ENCODE results near the gene NR2F6.
A peak's percentile ranks its signal among the peaks of the same experiment; 100 is the strongest.

Gene NR2F6

DNA sequence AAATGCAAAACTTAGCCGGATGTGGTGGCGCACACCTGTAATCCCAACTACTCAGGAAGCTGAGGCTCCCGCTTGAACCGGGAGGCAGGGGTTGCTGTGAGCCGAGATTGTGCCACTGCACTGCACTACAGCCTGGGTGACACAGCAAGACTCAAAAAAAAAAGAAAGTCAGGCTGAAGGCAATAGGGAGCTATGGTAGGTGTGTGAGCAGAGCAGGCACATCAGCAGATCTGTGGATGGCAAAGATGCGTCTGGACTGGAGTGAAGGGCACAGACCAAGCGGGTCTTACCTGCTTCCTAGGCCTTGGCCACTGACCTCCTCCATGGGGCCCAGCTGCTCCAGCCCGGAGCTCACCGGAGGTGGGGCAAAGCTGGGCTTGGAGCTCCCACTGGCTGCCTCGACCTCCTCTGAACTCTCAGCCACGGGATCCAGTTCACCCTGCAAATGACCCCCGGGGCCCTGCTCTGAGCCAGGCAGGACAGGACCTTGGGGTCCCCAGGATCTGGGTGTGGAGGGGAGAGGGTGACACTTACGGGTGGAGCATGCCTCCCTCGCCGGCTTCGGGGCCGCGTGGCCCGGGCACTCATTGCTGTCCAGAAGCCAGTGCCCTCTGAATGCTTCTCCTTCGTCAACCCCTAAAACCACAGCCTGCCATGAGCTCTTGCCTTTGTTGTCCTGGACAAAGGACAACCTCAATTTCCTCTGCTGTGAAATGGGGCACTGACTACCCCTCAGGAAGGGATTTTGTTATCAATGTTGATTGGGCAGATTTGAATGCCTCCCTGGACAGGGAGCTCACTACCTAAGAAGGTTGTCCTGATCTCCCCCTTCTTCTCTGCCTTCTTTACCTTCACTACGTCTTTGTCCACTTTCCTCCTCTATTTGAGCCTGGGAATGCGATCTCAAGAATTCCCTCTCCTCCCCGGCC is 18.3 kb upstream of the NR2F6 start:
- no peak for DNase-seq (ENCODE audit: low read depth in 2 of 2)

DNA sequence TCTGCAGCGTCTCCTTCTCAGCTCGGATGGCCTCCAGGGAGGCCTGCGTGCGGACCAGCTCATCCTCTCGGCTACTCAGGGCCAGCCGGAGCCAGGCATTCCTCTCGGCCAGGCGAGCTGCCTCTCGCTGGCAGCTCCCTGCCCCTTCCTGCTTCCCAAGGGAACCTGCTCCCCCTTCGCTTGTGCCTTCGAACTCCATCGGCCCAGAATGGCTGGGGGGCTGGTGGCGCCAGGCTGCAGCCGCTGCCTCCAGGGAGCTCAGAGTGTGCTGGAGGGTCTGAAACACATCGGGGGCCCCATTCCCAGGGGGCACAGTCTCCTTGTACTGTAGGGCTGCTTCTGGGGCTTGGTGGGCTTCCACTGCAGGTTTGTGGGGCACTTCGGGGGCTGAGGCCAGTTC is 16.8 kb upstream of the NR2F6 start:
- DNase-seq (ENCODE audit: low read depth in 2 of 2) = no peak

DNA sequence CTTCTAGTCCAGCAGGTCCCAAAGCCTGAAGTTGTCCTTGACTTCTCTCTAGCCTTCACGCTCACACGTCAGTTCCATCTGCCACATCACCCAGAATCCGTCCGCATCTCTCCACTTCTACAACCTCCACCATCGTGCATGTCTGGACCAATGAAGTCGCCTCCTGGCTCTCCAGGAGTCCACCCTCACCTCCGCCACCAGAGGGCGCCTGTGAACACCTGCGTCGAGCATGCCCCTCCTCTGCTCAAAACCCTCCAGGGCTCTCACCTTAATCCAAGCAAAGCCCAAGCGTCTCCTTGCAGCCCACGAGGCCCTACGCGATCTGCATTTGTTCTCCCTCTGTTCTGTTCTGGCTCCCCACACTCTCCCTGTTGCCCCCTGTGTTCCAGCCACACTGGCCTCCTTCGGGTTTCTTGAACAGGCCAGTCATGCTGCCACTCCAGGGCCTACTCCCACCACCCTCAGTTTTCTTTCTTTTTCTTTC is 15.2 kb upstream of the NR2F6 start:
- DNase-seq (ENCODE audit: low read depth in 2 of 2) = peak; percentile 85 to 90

GRCh38 chr19:17259934-17260333 is 14.2 kb upstream of the NR2F6 start:
- no peak for DNase-seq (ENCODE audit: low read depth in 2 of 2)

- DNase-seq (ENCODE audit: low read depth in 2 of 2) = no peak
These were observed 13.5 kb upstream of the NR2F6 start for GRCh38 chr19:17259118-17259780.

DNA sequence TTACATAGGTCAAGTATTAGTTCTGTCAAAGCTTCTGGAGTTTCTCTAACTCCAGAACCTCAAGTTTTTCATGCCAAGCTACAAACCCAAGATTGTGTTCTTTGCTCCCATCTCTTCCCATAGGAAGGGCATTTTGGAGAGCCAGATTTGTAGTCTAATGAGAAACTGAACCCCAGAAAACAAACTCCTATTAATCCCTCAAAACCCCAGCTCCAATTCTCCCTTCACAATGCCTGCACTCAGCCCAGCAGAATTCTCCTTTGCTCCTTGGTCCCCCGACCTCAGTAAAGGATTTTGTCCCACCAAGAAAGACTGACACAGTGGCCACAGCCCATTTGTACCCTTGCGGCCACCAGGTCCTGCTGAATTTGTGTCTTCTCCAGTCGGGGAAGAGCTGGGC is 10.4 kb upstream of the NR2F6 start:
- DNase-seq (ENCODE audit: low read depth in 2 of 2) = no peak

- no peak for DNase-seq (ENCODE audit: low read depth in 2 of 2)
These were observed 9.5 kb upstream of the NR2F6 start for GRCh38 chr19:17255150-17255621.

DNA sequence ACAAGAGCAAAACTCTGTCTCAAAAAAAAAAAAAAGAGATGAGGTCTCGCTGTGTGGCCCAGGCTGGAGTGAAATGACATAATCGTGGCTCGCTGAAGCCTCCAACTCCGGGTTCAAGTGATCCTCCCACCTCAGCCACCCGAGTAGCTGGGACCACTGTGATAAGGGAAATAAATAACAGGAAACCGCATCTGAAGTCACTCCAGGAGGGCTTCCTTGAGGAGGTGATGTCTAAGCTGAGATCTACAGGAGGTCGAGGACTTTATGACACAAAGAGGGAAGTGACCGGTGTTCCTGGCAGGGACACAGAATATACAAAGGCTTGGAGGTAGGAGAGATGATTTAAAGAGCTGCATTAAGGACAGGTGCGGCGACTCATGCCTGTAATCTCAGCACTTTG is 8.9 kb upstream of the NR2F6 start:
- no peak for DNase-seq (ENCODE audit: low read depth in 2 of 2)

DNA sequence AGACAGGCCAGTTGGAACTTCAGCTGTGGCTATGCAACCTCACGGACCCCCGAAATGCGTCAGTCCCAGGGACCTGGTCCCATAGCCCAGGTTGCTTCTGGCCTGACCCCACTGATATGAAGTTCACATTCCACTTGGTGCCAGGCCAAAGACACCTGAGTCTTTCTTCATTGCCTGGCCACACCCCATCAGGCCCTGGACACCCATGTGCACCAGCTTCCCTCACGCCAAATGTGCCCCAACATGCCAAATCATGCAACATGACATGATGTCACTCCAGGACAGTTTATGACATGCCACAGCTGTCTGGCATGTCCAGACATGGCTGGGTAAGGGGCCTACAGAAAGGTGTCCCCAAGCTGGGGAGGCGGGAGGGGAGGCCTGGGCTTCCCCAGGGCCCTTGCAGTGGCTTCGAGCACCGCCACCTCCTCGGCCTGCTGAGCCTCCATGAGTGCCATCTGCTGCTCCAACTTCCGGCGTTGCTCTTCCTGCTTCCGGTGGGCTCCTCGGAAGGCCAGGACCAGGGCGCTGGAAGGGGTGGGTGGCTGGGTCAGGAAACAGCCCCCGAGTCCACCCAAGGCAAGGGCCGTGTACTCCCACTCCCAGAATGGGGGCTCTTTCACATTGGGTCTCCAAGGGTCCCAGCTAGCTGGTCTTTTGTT is 4.3 kb upstream of the NR2F6 start:
- DNase-seq (ENCODE audit: low read depth in 2 of 2) = no peak

- no peak for DNase-seq (ENCODE audit: low read depth in 2 of 2)
These were observed 2.5 kb upstream of the NR2F6 start for GRCh38 chr19:17248011-17248776.

DNA sequence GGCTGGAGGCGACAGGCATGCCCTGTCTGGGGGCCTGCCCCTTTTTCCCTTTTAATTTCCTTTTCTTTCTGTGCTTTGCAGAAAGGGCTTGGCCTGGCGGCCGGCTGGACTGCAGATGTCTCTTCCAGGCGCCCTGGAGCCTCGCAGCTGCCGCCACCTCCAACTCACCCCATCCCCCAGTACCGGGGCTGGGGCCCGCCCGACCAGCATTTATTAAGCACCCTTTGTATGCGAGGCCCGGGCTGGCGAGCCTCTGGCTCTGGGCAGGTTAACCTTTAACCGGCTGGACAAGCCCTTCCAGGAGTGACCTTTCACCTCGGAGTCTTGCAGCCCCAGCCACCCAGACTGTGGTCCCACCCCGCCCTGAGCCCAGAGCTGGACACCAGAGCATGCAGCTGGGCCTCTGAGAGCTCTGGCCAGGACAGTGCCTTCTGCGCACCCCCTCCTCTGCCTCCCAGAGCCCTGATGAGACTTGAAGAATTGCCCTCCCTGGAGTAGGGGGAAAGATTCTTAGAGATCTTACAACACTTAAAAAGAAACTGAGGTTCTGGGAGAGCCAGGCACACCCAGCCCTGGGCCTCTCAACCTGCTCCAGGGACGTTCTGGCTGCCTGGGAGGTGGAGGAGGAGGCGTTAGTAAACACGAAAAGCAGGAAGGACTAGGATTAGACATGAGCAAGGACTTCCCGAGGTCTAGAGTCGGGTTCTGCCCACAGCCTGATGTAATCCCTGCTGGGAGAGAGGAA is 1.1 kb upstream of the NR2F6 start:
- no peak for DNase-seq (ENCODE audit: low read depth in 2 of 2)

- DNase-seq (ENCODE audit: low read depth in 2 of 2) = no peak
These were observed 843 bp downstream of the NR2F6 start for GRCh38 chr19:17244618-17245534.

DNA sequence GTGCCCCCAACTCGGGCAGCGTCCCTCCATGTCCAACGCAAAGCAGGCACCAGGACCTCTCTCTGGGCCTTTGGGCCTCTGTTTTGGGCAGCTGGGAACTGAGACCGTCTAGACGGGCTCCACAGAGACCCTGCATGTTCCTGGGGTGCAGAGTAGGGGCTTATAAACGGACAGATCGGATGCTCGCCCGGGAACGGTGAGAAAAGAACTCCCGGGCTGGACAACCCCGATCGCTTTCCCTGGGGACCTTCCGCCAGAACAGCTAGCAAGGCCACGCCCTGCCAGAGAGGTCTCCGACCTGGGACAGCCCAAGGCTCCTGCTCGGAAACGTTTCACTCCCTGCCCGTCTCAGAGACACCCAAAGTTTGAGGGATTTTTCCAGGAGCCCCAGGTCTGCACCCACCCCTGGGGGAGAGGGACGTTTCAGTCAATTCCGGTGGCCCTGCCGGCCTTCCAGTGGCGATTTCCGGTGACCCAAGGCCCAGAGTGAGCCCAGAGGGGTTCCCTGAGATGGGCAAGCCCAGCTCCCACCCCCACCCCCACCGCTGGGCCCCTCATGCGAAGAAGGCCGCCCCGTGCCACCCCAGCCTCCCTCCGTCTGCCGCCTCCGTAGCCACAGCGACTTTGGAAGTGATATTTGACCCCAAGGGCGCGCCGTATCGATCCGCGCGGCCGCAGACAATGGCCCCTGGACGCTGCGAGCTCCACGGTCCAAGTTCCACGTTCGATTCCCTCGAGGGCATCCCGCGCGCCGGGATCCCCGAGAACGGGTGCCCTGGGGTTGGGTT is 1.7 kb downstream of the NR2F6 start:
- no peak for DNase-seq (ENCODE audit: low read depth in 2 of 2)

GRCh38 chr19:17243211-17243829 is 2.4 kb downstream of the NR2F6 start:
- DNase-seq (ENCODE audit: low read depth in 2 of 2) = no peak

GRCh38 chr19:17242431-17243208 is 3.1 kb downstream of the NR2F6 start:
- no peak for DNase-seq (ENCODE audit: low read depth in 2 of 2)

DNA sequence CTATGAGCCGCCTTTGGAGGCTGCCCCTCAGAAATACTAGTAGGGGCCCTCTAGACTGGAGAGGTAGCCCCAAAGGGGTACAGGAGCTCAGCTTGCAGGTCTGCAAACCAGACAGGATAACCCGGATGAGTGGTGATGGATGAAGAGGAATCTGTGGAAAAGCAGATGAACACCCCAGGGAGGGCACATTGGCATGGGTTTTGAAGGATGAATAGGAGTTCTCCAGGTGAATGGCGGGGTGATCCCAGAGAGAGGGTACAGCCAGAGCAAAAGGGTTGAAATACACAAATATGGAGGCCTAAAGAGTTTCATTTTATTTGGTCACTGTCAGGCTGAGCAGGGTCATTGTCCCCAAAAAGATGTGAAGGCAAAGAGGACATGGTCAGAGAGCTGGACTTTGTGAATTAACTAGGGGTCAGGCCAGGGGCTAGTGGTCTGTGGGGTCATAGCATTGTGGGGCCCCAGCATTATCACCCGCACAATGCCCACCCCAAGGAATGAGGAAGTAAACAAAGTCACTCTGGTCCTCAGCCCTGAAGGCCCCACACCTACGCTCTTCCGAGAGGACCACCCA is 4.8 kb downstream of the NR2F6 start:
- no peak for DNase-seq (ENCODE audit: low read depth in 2 of 2)

- no peak for DNase-seq (ENCODE audit: low read depth in 2 of 2)
These were observed 5.5 kb downstream of the NR2F6 start for GRCh38 chr19:17240062-17240752.

Data from activated CD4-positive, alpha-beta T cell treated with anti-CD3 and anti-CD28 coated beads for 24 hours (primary cell).